Measurements from ENCODE around the gene RAPGEF4.

DNA sequence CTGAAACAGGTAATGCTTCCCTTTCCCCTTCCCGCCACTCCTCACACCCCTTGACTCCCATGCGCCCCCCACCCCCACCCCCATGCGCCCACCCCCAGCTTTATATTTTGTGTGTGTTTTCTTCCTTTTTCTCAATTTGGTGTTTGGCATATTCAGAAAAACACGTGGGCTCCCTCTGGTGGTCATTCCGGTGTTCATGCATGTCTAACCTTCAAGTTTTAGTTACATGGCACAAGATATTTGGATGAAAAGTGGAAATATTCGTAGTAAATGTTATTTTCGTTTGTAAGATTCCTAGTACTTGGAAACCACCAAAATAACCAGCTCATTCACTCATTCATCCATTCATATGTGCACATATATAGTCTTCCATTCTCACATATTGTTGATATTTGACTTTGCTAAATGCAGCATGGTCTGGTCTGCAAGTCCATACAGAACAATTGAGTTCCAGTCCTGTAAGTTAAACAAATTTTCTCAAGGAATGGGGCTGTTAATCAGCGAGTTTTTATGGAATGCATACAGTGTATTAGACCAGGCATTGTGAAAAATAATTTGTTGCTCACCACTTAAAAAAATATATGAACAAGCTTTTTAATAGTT is 196.4 kb downstream of the RAPGEF4 start:
- TF ChIP-seq POLR2AphosphoS5 (IDR thresholded peaks at IDR 0.05), result no peak
- no peak for TF ChIP-seq POLR2A (IDR thresholded peaks at IDR 0.05)

Measured in stomach (tissue), 4 donors.